Stimulated activated naive B cell treated with anti-CD40 and anti-IgM and Interleukin-4, amounts not matched to agents 10 μg/mL and 1 μg/mL and 100 μg/mL, for 72 hours (primary cell): ENCODE results near the gene BANP.
"Not testable (repeated sequence)": the region's sequence is repeated elsewhere in the genome, so short reads cannot be mapped to it uniquely, and the experiment has no call there.

Experiments used
- ATAC-seq, 2 donors: fragments of 150-1000 bp; cut with Tn5 transposase; replicated peaks; 2 replicates each; pipeline ENCODE4 v1.10.0; 2021; ENCODE audit warnings: moderate library complexity in 1 of 2
- DNase-seq: peaks from one replicate; pipeline ENCODE4 v3.0.0; 2021
- H3K27ac Mint-ChIP-seq: one replicate; pipeline ENCODE4 v1.8.0; 2022; ENCODE audit warnings: mild to moderate bottlenecking, mixed read lengths
- H3K27me3 Mint-ChIP-seq, 2 donors: one replicate each; pipeline ENCODE4 v1.8.0; 2022; ENCODE audit warnings: mixed read lengths in 2 of 2
- H3K36me3 Mint-ChIP-seq, 2 donors: one replicate each; pipeline ENCODE4 v1.8.0; 2022; ENCODE audit warnings: mixed read lengths in 2 of 2, mild to moderate bottlenecking in 1 of 2
- H3K4me1 Mint-ChIP-seq, 2 donors: one replicate each; pipeline ENCODE4 v1.8.0; 2022; ENCODE audit warnings: mixed read lengths in 2 of 2, mild to moderate bottlenecking in 1 of 2
- H3K4me3 Mint-ChIP-seq, 2 donors: one replicate each; pipeline ENCODE4 v1.8.0; 2022; ENCODE audit warnings: mild to moderate bottlenecking in 2 of 2, mixed read lengths in 2 of 2, moderate library complexity in 1 of 2
- H3K9me3 Mint-ChIP-seq, 2 donors: one replicate each; pipeline ENCODE4 v1.8.0; 2022; ENCODE audit warnings: mixed read lengths in 2 of 2, mild to moderate bottlenecking in 1 of 2

Gene BANP

GRCh38 chr16:88019821-88020515 is 68.7 kb downstream of the BANP start:
- no peaks in the 10 kb centered on the region for H3K9me3 Mint-ChIP-seq
- DNase-seq: no peak
- ATAC-seq: no peak
- peaks cover 35 to 59% of the 10 kb centered on the region in 2 donors for H3K36me3 Mint-ChIP-seq
- H3K4me3 Mint-ChIP-seq: no peak overlapping the region
- no peak overlapping the region for H3K27ac Mint-ChIP-seq
- no peaks in the 10 kb centered on the region for H3K27me3 Mint-ChIP-seq
- peaks cover 12 to 20% of the 10 kb centered on the region in 2 donors for H3K4me1 Mint-ChIP-seq

- peaks cover 33 to 55% of the 10 kb centered on the region in 2 donors for H3K36me3 Mint-ChIP-seq
- no peaks in the 10 kb centered on the region for H3K27me3 Mint-ChIP-seq
- H3K4me1 Mint-ChIP-seq: peaks cover 14 to 25% of the 10 kb centered on the region in 2 donors
- H3K27ac Mint-ChIP-seq: no peak overlapping the region
- DNase-seq (no peak), ATAC-seq (no peak)
- H3K4me3 Mint-ChIP-seq: no peak overlapping the region
- no peaks in the 10 kb centered on the region for H3K9me3 Mint-ChIP-seq
These were observed 69.3 kb downstream of the BANP start for GRCh38 chr16:88020516-88020885.

- peaks cover 34 to 54% of the 10 kb centered on the region in 2 donors for H3K36me3 Mint-ChIP-seq
- not testable (repeated sequence) for H3K27ac Mint-ChIP-seq
These were observed 70.1 kb downstream of the BANP start for GRCh38 chr16:88021041-88021970.

GRCh38 chr16:88022076-88023042 is 71.1 kb downstream of the BANP start:
- no peaks in the 10 kb centered on the region for H3K9me3 Mint-ChIP-seq
- H3K27me3 Mint-ChIP-seq: no peaks in the 10 kb centered on the region
- H3K36me3 Mint-ChIP-seq: peaks cover 36 to 52% of the 10 kb centered on the region in 2 donors
- ATAC-seq (no peak), DNase-seq (no peak)
- peak overlapping the region; percentile 33 for H3K27ac Mint-ChIP-seq
- peaks cover 20 to 37% of the 10 kb centered on the region in 2 donors for H3K4me1 Mint-ChIP-seq
- H3K4me3 Mint-ChIP-seq: no peak overlapping the region

More at GRCh38 chr16:88021041-88021970, 70.1 kb downstream of the BANP start:
- H3K4me1 Mint-ChIP-seq: peaks cover 16 to 28% of the 10 kb centered on the region in 2 donors
- ATAC-seq, DNase-seq, H3K9me3 Mint-ChIP-seq, H3K4me3 Mint-ChIP-seq, H3K27me3 Mint-ChIP-seq: not testable (repeated sequence)

GRCh38 chr16:88023366-88023765 is 72.1 kb downstream of the BANP start:
- Mint-ChIP-seq H3K4me1 (peaks cover 20 to 37% of the 10 kb centered on the region in 2 donors), H3K36me3 (peaks cover 31 to 48% of the 10 kb centered on the region in 2 donors), H3K27ac (peak overlapping the region; percentile 33), H3K9me3 (no peaks in the 10 kb centered on the region), H3K27me3 (no peaks in the 10 kb centered on the region), H3K4me3 (no peak overlapping the region)
- no peak for DNase-seq
- ATAC-seq: no peak

- H3K27me3 Mint-ChIP-seq: no peaks in the 10 kb centered on the region
- no peaks in the 10 kb centered on the region for H3K9me3 Mint-ChIP-seq
- no peak overlapping the region for H3K4me3 Mint-ChIP-seq
- peaks cover 31 to 49% of the 10 kb centered on the region in 2 donors for H3K36me3 Mint-ChIP-seq
- peaks cover 20 to 37% of the 10 kb centered on the region in 2 donors for H3K4me1 Mint-ChIP-seq
- no peak for ATAC-seq
- no peak for DNase-seq
- H3K27ac Mint-ChIP-seq: no peak overlapping the region
These were observed 72.6 kb downstream of the BANP start for GRCh38 chr16:88023786-88024185.

GRCh38 chr16:88024491-88025085 is 73.4 kb downstream of the BANP start:
- Mint-ChIP-seq H3K27ac (peak overlapping the region; percentile 86), H3K36me3 (peaks cover 28 to 47% of the 10 kb centered on the region in 2 donors), H3K4me1 (peaks cover 21 to 39% of the 10 kb centered on the region in 2 donors), H3K4me3 (peak overlapping the region in 1 of 2 donors; percentile 21)
- not testable (repeated sequence) for H3K27me3 Mint-ChIP-seq, H3K9me3 Mint-ChIP-seq, DNase-seq
- peak in 1 of 2 donors; percentile 24 for ATAC-seq

GRCh38 chr16:88025086-88025492 is 73.9 kb downstream of the BANP start:
- H3K4me1 Mint-ChIP-seq: peaks cover 22 to 43% of the 10 kb centered on the region in 2 donors
- ATAC-seq (peak; percentile 84 to 95), DNase-seq (peak; percentile 48)
- not testable (repeated sequence) for H3K27me3 Mint-ChIP-seq, H3K9me3 Mint-ChIP-seq
- H3K4me3 Mint-ChIP-seq: peak overlapping the region in 1 of 2 donors; percentile 21
- peak overlapping the region; percentile 86 for H3K27ac Mint-ChIP-seq
- peaks cover 30 to 52% of the 10 kb centered on the region in 2 donors for H3K36me3 Mint-ChIP-seq

- not testable (repeated sequence) for DNase-seq, H3K9me3 Mint-ChIP-seq, H3K4me3 Mint-ChIP-seq, H3K27me3 Mint-ChIP-seq, H3K27ac Mint-ChIP-seq, ATAC-seq
- Mint-ChIP-seq H3K36me3 (peaks cover 29 to 50% of the 10 kb centered on the region in 2 donors), H3K4me1 (peaks cover 22 to 43% of the 10 kb centered on the region in 2 donors)
These were observed 74.8 kb downstream of the BANP start for GRCh38 chr16:88025828-88026555.

- Mint-ChIP-seq H3K9me3 (no peaks in the 10 kb centered on the region), H3K36me3 (peaks cover 34 to 57% of the 10 kb centered on the region in 2 donors), H3K27me3 (no peaks in the 10 kb centered on the region), H3K27ac (peak overlapping the region; percentile 42), H3K4me1 (peaks cover 23 to 43% of the 10 kb centered on the region in 2 donors), H3K4me3 (no peak overlapping the region)
- DNase-seq (no peak), ATAC-seq (no peak)
These were observed 76.0 kb downstream of the BANP start for GRCh38 chr16:88026964-88027938.

- H3K27me3 Mint-ChIP-seq, H3K27ac Mint-ChIP-seq, ATAC-seq, H3K4me3 Mint-ChIP-seq, DNase-seq, H3K9me3 Mint-ChIP-seq: not testable (repeated sequence)
- Mint-ChIP-seq H3K36me3 (peaks cover 31 to 54% of the 10 kb centered on the region in 2 donors), H3K4me1 (peaks cover 20 to 38% of the 10 kb centered on the region in 2 donors)
These were observed 77.1 kb downstream of the BANP start for GRCh38 chr16:88028177-88028930.
